HG03439 (cell line): ENCODE results near the gene HLA-G.

ENCODE experiments used
- ATAC-seq: cut with Tn5 transposase; IDR thresholded peaks from one replicate; pipeline ENCODE4 v1.9.1; 2021; ENCODE audit warnings: mild to moderate bottlenecking, moderate library complexity; ENCODE audit not compliant: unreplicated experiment

HLA-G gene

GRCh38 chr6:29815118-29815750 is 12.4 kb upstream of the HLA-G start:
- no peak for ATAC-seq

GRCh38 chr6:29816030-29816429 is 11.6 kb upstream of the HLA-G start:
- ATAC-seq: no peak

- no peak for ATAC-seq
Observed at GRCh38 chr6:29818892-29819291, 8.7 kb upstream of the HLA-G start.

- ATAC-seq: no peak
Observed at GRCh38 chr6:29824144-29824543, 3.5 kb upstream of the HLA-G start.

- ATAC-seq: no peak
Observed at GRCh38 chr6:29825848-29826247, 1.8 kb upstream of the HLA-G start.

- ATAC-seq: no peak
Observed at GRCh38 chr6:29826271-29826670, 1.4 kb upstream of the HLA-G start.

GRCh38 chr6:29828471-29828797 is 809 bp downstream of the HLA-G start:
- no peak for ATAC-seq

GRCh38 chr6:29829766-29830165 is 2.1 kb downstream of the HLA-G start:
- no peak for ATAC-seq

GRCh38 chr6:29830409-29830808 is 2.8 kb downstream of the HLA-G start:
- ATAC-seq: no peak

GRCh38 chr6:29831776-29832175 is 4.2 kb downstream of the HLA-G start:
- no peak for ATAC-seq

GRCh38 chr6:29834564-29835436 is 7.2 kb downstream of the HLA-G start:
- no peak for ATAC-seq

- ATAC-seq: no peak
Observed at GRCh38 chr6:29839917-29840316, 12.3 kb downstream of the HLA-G start.

- ATAC-seq: no peak
Observed at GRCh38 chr6:29841030-29841429, 13.4 kb downstream of the HLA-G start.

- no peak for ATAC-seq
Observed at GRCh38 chr6:29845405-29846006, 17.9 kb downstream of the HLA-G start.

GRCh38 chr6:29847871-29848630 is 20.4 kb downstream of the HLA-G start:
- ATAC-seq: peak; percentile 62

- ATAC-seq: no peak
Observed at GRCh38 chr6:29850011-29850553, 22.5 kb downstream of the HLA-G start.

GRCh38 chr6:29851190-29851589 is 23.6 kb downstream of the HLA-G start:
- no peak for ATAC-seq

- no peak for ATAC-seq
Observed at GRCh38 chr6:29853245-29853644, 25.6 kb downstream of the HLA-G start.

GRCh38 chr6:29858006-29858405 is 30.4 kb downstream of the HLA-G start:
- ATAC-seq: no peak

GRCh38 chr6:29861521-29862255 is 34.1 kb downstream of the HLA-G start:
- ATAC-seq: no peak
